ENCODE results near the gene DPP10.

DNA sequence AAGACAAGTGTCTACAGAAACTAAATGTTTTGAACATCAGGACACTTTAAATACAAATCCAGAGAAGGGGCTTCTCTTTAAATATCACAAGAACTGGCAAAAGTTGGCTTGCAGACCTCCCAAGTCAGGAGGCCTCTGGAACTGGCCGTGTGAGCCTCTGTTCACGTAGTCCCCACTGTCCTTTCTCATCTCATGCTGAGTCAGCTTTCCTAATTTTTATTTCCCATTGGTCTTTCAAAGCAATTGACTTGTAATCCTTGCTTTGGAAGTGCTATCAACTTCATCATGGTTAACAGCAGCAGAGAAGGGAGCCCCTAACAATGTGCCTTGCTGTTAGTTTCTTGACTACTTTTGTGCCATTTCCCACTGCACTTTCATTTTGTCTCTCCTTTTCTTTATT, 303.3 kb downstream of the DPP10 start:
- TF ChIP-seq, protein P1, sequence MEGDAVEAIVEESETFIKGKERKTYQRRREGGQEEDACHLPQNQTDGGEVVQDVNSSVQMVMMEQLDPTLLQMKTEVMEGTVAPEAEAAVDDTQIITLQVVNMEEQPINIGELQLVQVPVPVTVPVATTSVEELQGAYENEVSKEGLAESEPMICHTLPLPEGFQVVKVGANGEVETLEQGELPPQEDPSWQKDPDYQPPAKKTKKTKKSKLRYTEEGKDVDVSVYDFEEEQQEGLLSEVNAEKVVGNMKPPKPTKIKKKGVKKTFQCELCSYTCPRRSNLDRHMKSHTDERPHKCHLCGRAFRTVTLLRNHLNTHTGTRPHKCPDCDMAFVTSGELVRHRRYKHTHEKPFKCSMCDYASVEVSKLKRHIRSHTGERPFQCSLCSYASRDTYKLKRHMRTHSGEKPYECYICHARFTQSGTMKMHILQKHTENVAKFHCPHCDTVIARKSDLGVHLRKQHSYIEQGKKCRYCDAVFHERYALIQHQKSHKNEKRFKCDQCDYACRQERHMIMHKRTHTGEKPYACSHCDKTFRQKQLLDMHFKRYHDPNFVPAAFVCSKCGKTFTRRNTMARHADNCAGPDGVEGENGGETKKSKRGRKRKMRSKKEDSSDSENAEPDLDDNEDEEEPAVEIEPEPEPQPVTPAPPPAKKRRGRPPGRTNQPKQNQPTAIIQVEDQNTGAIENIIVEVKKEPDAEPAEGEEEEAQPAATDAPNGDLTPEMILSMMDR (IDR thresholded peaks at IDR 0.05): no peak
- no peak for TF ChIP-seq ZFX (IDR thresholded peaks at IDR 0.05; ENCODE audit: borderline replicate concordance)

Measured in 22Rv1 (cell line).